ENCODE measurements around the gene SH3RF3.
"Not testable (repeated sequence)": the region's sequence is repeated elsewhere in the genome, so short reads cannot be mapped to it uniquely, and the experiment has no call there.

Gene SH3RF3

GRCh38 chr2:109527079-109527478 is 398.1 kb downstream of the SH3RF3 start:
- no peak for DNase-seq (ENCODE audit: low read depth)

- no peak for DNase-seq (ENCODE audit: low read depth)
These were observed 399.1 kb downstream of the SH3RF3 start for GRCh38 chr2:109527846-109528705.

GRCh38 chr2:109528811-109529501 is 400.0 kb downstream of the SH3RF3 start:
- DNase-seq (ENCODE audit: low read depth), result no peak

- DNase-seq (ENCODE audit: low read depth), result no peak
These were observed 400.8 kb downstream of the SH3RF3 start for GRCh38 chr2:109529532-109530449.

GRCh38 chr2:109530712-109531111 is 401.7 kb downstream of the SH3RF3 start:
- DNase-seq (ENCODE audit: low read depth), result no peak

GRCh38 chr2:109531221-109531620 is 402.2 kb downstream of the SH3RF3 start:
- no peak for DNase-seq (ENCODE audit: low read depth)

- DNase-seq (ENCODE audit: low read depth), result no peak
These were observed 403.1 kb downstream of the SH3RF3 start for GRCh38 chr2:109531896-109532727.

- no peak for DNase-seq (ENCODE audit: low read depth)
These were observed 403.7 kb downstream of the SH3RF3 start for GRCh38 chr2:109532728-109533076.

GRCh38 chr2:109533823-109534222 is 404.8 kb downstream of the SH3RF3 start:
- no peak for DNase-seq (ENCODE audit: low read depth)

GRCh38 chr2:109535217-109535946 is 406.4 kb downstream of the SH3RF3 start:
- no peak for DNase-seq (ENCODE audit: low read depth)

GRCh38 chr2:109536556-109536955 is 407.6 kb downstream of the SH3RF3 start:
- not testable (repeated sequence) for DNase-seq (ENCODE audit: low read depth)

GRCh38 chr2:109537565-109538222 is 408.7 kb downstream of the SH3RF3 start:
- DNase-seq (ENCODE audit: low read depth), result peak; percentile 41

GRCh38 chr2:109538546-109538945 is 409.5 kb downstream of the SH3RF3 start:
- DNase-seq (ENCODE audit: low read depth), result no peak

- no peak for DNase-seq (ENCODE audit: low read depth)
These were observed 413.4 kb downstream of the SH3RF3 start for GRCh38 chr2:109542384-109542783.

GRCh38 chr2:109545828-109546713 is 417.1 kb downstream of the SH3RF3 start:
- peak; percentile 40 for DNase-seq (ENCODE audit: low read depth)

- no peak for DNase-seq (ENCODE audit: low read depth)
These were observed 418.3 kb downstream of the SH3RF3 start for GRCh38 chr2:109547280-109547679.

GRCh38 chr2:109549016-109549590 is 420.1 kb downstream of the SH3RF3 start:
- DNase-seq (ENCODE audit: low read depth), result no peak

Measured in amniotic epithelial cell (primary cell).